ENCODE results near the gene ZNF219. TPM values are rescaled to one million over a fixed set of nuclear protein-coding genes. Genes with fewer than 3 reads are reported as not detected.

Gene ZNF219
- total and polyA plus RNA-seq, 2 of the 13 experiments (the other 11 are each of a cell fraction or from before 2014, with no cell fraction given), result 34.5 to 36.6 TPM

- 0 out of 2 replicates have a peak, but pooled peaks have one; percentile 58 for TF ChIP-seq PRDM15 (CRISPR knock-in tag; IDR thresholded peaks at IDR 0.05)
- TF ChIP-seq RFX3 (CRISPR knock-in tag; IDR thresholded peaks at IDR 0.05), result no peak
- TF ChIP-seq BORCS8-MEF2B (CRISPR knock-in tag; IDR thresholded peaks at IDR 0.05), result no peak; the same call in 1 of the 2 replicates
- no peak for TF ChIP-seq ZNF451 (CRISPR knock-in tag; IDR thresholded peaks at IDR 0.05)
- TF ChIP-seq NAIF1 (CRISPR knock-in tag; IDR thresholded peaks at IDR 0.05; ENCODE audit: borderline replicate concordance), result no peak
- TF ChIP-seq ZNF274 (CRISPR knock-in tag; IDR thresholded peaks at IDR 0.05), result peak; percentile 66; the same call in 1 of the 2 replicates
- 0 out of 2 replicates have a peak, but pooled peaks have one; percentile 60 for TF ChIP-seq PHF20 (CRISPR knock-in tag; IDR thresholded peaks at IDR 0.05)
- TF ChIP-seq JDP2 (CRISPR knock-in tag; IDR thresholded peaks at IDR 0.05; ENCODE audit: borderline replicate concordance), result no peak
- no peak for TF ChIP-seq IKZF1 (IDR thresholded peaks at IDR 0.05)
- TF ChIP-seq DPF2 (CRISPR knock-in tag; IDR thresholded peaks at IDR 0.05; ENCODE audit: borderline replicate concordance, low read depth), result peak; percentile 48; the same call in 1 of the 2 replicates
- TF ChIP-seq TEAD2 (CRISPR knock-in tag; IDR thresholded peaks at IDR 0.05), result no peak
- 0 out of 2 replicates have a peak, but pooled peaks have one; percentile 51 for TF ChIP-seq DMTF1 (CRISPR knock-in tag; IDR thresholded peaks at IDR 0.05)
- TF ChIP-seq ZC3H13 (CRISPR knock-in tag; IDR thresholded peaks at IDR 0.05), result 0 out of 2 replicates have a peak, but pooled peaks have one; percentile 41
- TF ChIP-seq ZNF235 (CRISPR knock-in tag; IDR thresholded peaks at IDR 0.05; ENCODE audit: borderline replicate concordance), result no peak
- TF ChIP-seq LBX2 (CRISPR knock-in tag; IDR thresholded peaks at IDR 0.05; ENCODE audit: borderline replicate concordance), result no peak
- TF ChIP-seq TAF1 (CRISPR knock-in tag; IDR thresholded peaks at IDR 0.05), result peak; percentile 79
- TF ChIP-seq POGK (CRISPR knock-in tag; conservative IDR thresholded peaks at IDR 0.05), result peak; percentile 75; the same call in 1 of the 2 replicates
- peak; percentile 77 for TF ChIP-seq YEATS4 (CRISPR knock-in tag; IDR thresholded peaks at IDR 0.05; ENCODE audit: borderline replicate concordance)
- TF ChIP-seq ZNF276 (CRISPR knock-in tag; IDR thresholded peaks at IDR 0.05; ENCODE audit: low read depth), result no peak
Measured at GRCh38 chr14:21055432-21056117, 42.9 kb downstream of the ZNF219 start (continued).

Measured in HepG2 (cell line).